Sigmoid colon (tissue), 7 donors: Measurements from ENCODE around the gene RAPGEF3. TPM values are rescaled to one million over a fixed set of nuclear protein-coding genes. Genes with fewer than 3 reads are reported as not detected.

Experiments
- DNase-seq: peaks from one replicate; pipeline ENCODE4 v3.0.0-alpha.2; 2019
- H3K27ac ChIP-seq, 4 donors: fragments of 200-600 bp; sonication (generic); one replicate each; pipeline ENCODE4 v1.5.1; 2016 to 2019; ENCODE audit warnings: mild to moderate bottlenecking in 1 of 4
- H3K27me3 ChIP-seq, 3 donors: fragments of 200-600 bp; sonication (generic); one replicate each; pipeline ENCODE4 v1.5.1; 2019; ENCODE audit warnings: mild to moderate bottlenecking in 1 of 3
- H3K36me3 ChIP-seq, 4 donors: fragments of 200-600 bp; sonication (generic); one replicate each; pipeline ENCODE4 v1.5.1; 2016 to 2019
- H3K4me1 ChIP-seq, 4 donors: fragments of 200-600 bp; sonication (generic); one replicate each; pipeline ENCODE4 v1.5.1; 2017 to 2019
- H3K4me3 ChIP-seq, 4 donors: fragments of 200-600 bp; sonication (generic); one replicate each; pipeline ENCODE4 v1.5.1; 2017 to 2019; ENCODE audit warnings: mild to moderate bottlenecking in 2 of 4, moderate library complexity in 1 of 4
- H3K9me3 ChIP-seq, 4 donors: fragments of 200-600 bp in 3 of 4; sonication (generic) in 3 of 4; one replicate each; pipeline versions ENCODE4 v1.5.1 to v1.6.1; 2013 to 2019
- EP300 ChIP-seq, 4 donors: sonication (generic); formaldehyde crosslinking; IDR thresholded peaks; one replicate each; pipeline ENCODE4 v1.6.1; 2017; ENCODE audit warnings: antibody characterized with exemption in 4 of 4
- POLR2A ChIP-seq, 2 donors: fragments of 450-650 bp; IDR thresholded peaks; one replicate each; pipeline ENCODE4 v1.6.1; 2016; ENCODE audit warnings: antibody characterized with exemption in 2 of 2, mild to moderate bottlenecking in 2 of 2, moderate library complexity in 2 of 2
- POLR2AphosphoS5 ChIP-seq, 4 donors: sonication (generic); formaldehyde crosslinking; IDR thresholded peaks; one replicate each; pipeline ENCODE4 v1.6.1; 2017; ENCODE audit warnings: antibody characterized with exemption in 4 of 4
- WGBS, 2 donors: extraction: QIAGEN DNeasy Blood & Tissue Kit; methylation state at CpG; one replicate each; pipeline ENCODE4 v1.1.7; 2013; 5-methylcytosine and 5-hydroxymethylcytosine counted together
- intact Hi-C: fragments of 100-400 bp; cut with DNase I; formaldehyde crosslinking; loops from one replicate; pipeline ENCODE4 v1.15.1; 2023
- polyA plus RNA-seq, 3 donors: library from polyadenylated mRNA; stranded (reverse); fragments of 200-250 nt; gene quantifications; one replicate each; pipeline ENCODE4 v1.2.3, GENCODE V29; 2013
- total RNA-seq, 4 donors: library from RNA; depleted of rRNA; stranded (reverse); fragments of >200 nt; gene quantifications; one replicate each; pipeline ENCODE4 v1.1.0, GENCODE V29; 2016
- TF ChIP-seq, protein P1 (sequence below), 4 experiments: fragments of 450-650 bp in 3 of 4; fragments of 200-600 bp in 1 of 4; IDR thresholded peaks; one replicate each; pipeline ENCODE4 v1.5.1; 2016 to 2019; ENCODE audit warnings: antibody characterized with exemption in 4 of 4, mild to moderate bottlenecking in 3 of 4, moderate library complexity in 2 of 4
- donor health status: healthy with polysubstance abuse.
- donor health status: Bipolar disorder and iron deficiency.
- donor health status: healthy.

The RAPGEF3 gene
- total and polyA plus RNA-seq, 7 donors, result 3.9 to 36.8 (median 14.6) TPM

DNA sequence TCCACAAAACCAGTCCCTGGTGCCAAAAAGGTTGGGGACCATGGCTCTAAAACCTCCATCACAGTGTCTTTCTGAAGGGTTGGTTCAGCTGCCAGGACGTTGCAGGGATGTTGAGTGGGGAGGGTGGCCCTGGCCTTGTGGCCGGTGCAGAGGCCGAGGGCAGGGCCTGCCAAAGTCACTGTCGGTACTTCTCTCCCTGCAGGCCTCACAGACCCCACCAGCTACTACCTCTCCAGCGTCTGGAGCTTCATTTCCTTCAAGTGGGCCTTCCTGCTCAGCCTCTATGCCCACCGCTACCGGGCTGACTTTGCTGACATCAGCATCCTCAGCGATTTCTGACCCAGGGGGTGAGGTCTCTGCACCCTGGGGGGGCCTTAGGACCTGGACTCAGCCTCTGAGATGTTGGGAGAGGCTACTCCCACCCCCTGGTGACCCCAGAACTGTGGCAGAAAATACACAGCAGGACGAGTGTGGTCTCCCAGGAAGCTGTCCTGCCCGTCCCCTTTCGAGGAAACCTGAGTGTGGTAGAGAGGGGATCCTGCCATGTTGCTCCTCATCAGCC is 21.3 kb upstream of the RAPGEF3 start:
- Histone ChIP-seq H3K36me3 (peaks cover 16 to 40% (median 20%) of the 10 kb centered on the region in 4 donors), H3K4me1 (peaks cover 0 to 54% (median 42%) of the 10 kb centered on the region in 4 donors), H3K4me3 (no peak overlapping the region), H3K27ac (peak overlapping the region in 3 of 4 donors; percentile 15 to 57 (median 42)), H3K27me3 (no peaks in the 10 kb centered on the region), H3K9me3 (no peaks in the 10 kb centered on the region)
- DNase-seq, result peak; percentile 66
- TF ChIP-seq EP300 (IDR thresholded peaks at IDR 0.05) (no peak), POLR2AphosphoS5 (IDR thresholded peaks at IDR 0.05) (peak in 1 of 4 donors; percentile 9)
- intact Hi-C loops, result loop anchor here (1.0 to 5.0 kb wide), 4 partner anchors 38 to 128 kb away; no protein-coding TSS in a partner anchor
- whole genome bisulfite sequencing, 2 donors, result 80 to 83% methylated on average over 11 of the region's 11 CpGs

DNA sequence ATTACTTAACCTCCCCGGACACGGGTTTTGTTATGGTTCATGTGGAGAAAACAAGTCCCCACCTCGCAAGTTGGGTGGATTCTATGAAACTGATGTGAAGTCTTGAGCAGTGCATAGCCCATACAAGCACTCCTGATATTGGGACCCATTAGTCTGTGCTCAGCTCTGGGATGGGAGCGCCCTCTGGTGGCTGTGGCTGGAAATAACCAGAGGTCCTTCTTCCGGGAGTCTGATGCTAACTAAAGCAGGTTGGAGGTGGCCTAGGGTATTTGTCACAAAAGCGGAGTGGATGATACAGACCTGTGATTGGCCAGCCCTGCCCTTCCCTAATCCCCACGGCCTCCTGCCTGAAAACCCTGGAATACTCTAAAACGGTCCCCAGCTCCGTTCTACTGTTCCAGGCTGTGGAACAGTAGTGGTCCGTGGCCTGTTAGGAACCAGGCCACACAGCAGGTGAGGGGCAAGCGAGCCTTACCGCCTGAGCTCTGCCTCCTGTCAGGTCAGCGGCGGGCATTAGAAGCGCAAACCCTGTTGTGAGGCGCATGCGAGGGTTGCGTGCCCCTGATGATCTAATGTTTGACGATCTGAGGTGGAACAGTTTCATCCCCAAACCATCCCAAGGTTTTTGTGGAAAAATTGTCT is 20.7 kb upstream of the RAPGEF3 start:
- Histone ChIP-seq H3K27ac (peak overlapping the region in 3 of 4 donors; percentile 15 to 63 (median 57)), H3K9me3 (no peaks in the 10 kb centered on the region), H3K4me1 (peaks cover 0 to 60% (median 48%) of the 10 kb centered on the region in 4 donors), H3K27me3 (no peaks in the 10 kb centered on the region), H3K36me3 (peaks cover 10 to 34% (median 14%) of the 10 kb centered on the region in 4 donors), H3K4me3 (no peak overlapping the region)
- intact Hi-C loops, result loop anchor here (1.0 to 2.0 kb wide), 2 partner anchors 37 to 65 kb away; no protein-coding TSS in a partner anchor
- WGBS, 2 donors, result 46 to 50% methylated on average over 19 of the region's 19 CpGs
- TF ChIP-seq EP300 (IDR thresholded peaks at IDR 0.05), result no peak
- TF ChIP-seq POLR2AphosphoS5 (IDR thresholded peaks at IDR 0.05), result peak in 1 of 4 donors; percentile 21
- TF ChIP-seq POLR2A (IDR thresholded peaks at IDR 0.05), result no peak
- TF ChIP-seq, protein P1, sequence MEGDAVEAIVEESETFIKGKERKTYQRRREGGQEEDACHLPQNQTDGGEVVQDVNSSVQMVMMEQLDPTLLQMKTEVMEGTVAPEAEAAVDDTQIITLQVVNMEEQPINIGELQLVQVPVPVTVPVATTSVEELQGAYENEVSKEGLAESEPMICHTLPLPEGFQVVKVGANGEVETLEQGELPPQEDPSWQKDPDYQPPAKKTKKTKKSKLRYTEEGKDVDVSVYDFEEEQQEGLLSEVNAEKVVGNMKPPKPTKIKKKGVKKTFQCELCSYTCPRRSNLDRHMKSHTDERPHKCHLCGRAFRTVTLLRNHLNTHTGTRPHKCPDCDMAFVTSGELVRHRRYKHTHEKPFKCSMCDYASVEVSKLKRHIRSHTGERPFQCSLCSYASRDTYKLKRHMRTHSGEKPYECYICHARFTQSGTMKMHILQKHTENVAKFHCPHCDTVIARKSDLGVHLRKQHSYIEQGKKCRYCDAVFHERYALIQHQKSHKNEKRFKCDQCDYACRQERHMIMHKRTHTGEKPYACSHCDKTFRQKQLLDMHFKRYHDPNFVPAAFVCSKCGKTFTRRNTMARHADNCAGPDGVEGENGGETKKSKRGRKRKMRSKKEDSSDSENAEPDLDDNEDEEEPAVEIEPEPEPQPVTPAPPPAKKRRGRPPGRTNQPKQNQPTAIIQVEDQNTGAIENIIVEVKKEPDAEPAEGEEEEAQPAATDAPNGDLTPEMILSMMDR (IDR thresholded peaks at IDR 0.05), result peak; percentile 91 to 96 (median 93)
- peak; percentile 94 for DNase-seq

DNA sequence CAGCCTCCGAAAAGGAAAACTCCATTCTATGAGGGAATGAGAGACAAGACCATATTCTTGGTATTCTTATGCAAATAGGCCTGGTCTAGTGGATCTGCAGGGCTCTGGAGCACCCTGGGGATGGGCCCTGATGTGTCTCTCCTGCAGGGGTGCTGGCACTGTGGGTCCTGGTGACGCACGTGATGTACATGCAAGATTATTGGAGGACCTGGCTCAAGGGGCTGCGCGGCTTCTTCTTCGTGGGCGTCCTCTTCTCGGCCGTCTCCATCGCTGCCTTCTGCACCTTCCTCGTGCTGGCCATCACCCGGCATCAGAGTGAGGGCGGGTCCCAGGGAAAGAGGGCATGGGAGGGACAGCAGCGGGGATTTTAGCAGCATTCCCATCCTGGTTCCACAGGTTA is 20.2 kb upstream of the RAPGEF3 start:
- H3K36me3 ChIP-seq, result peaks cover 5 to 29% (median 9%) of the 10 kb centered on the region in 4 donors
- no peak for TF ChIP-seq POLR2A (IDR thresholded peaks at IDR 0.05)
- TF ChIP-seq, protein P1 (IDR thresholded peaks at IDR 0.05), result no peak
- TF ChIP-seq EP300 (IDR thresholded peaks at IDR 0.05), result no peak
- TF ChIP-seq POLR2AphosphoS5 (IDR thresholded peaks at IDR 0.05), result no peak
- peaks cover 0 to 64% (median 54%) of the 10 kb centered on the region in 4 donors for H3K4me1 ChIP-seq
- H3K27me3 ChIP-seq, result no peaks in the 10 kb centered on the region
- no peak overlapping the region for H3K4me3 ChIP-seq
- intact Hi-C loops, result loop anchor here (1.0 to 2.0 kb wide), 2 partner anchors 37 to 64 kb away; no protein-coding TSS in a partner anchor
- WGBS, 2 donors, result 69 to 70% methylated on average over 14 of the region's 14 CpGs
- no peaks in the 10 kb centered on the region for H3K9me3 ChIP-seq
- DNase-seq, result peak; percentile 73
- H3K27ac ChIP-seq, result peak overlapping the region in 3 of 4 donors; percentile 57 to 75 (median 63)

DNA sequence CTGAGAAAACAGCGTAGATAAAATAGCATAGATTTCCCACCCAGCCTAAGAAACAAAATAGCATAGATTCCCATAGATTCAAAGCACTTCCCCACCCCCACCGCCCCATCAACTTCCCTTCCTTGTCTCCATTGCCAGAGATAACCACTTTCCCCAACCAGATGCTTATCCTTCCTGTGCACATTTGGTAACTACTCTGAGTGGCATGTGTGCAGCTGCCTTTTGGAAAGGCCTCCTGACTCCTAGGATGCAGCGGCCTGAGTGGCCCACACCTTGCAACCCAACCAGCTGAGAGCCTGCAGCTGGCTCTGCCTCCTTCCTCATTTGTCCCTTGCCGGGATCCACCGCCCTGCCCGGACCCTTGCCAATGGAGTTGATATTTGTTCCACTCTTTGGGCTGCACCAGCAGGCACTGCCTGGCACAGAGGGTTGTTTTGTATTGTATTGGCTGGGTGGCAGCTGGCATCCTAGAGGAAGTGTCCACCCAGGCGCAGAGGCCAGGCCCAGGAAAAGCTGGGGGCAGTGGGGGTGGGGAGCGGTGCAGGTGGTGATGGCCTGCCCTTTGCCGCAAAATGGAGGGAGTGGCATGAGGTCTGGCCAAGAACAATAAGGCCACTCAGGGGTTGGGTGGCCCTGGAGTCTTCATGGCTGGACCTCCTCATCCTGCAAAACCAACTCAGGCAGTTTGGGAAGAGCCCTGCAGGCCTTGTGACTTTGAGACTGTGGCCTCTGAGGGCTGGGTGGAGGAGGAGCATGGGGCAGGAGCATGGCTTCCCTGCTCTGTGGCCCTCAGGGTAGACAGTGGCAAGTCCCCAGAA is 19.3 kb upstream of the RAPGEF3 start:
- TF ChIP-seq, protein P1 (IDR thresholded peaks at IDR 0.05), result no peak
- peak in 3 of 4 donors; percentile 15 to 45 (median 23) for TF ChIP-seq POLR2AphosphoS5 (IDR thresholded peaks at IDR 0.05)
- H3K4me1 ChIP-seq, result peaks cover 0 to 67% (median 57%) of the 10 kb centered on the region in 4 donors
- no peak overlapping the region for H3K4me3 ChIP-seq
- peaks cover 0 to 20% (median 4%) of the 10 kb centered on the region in 4 donors for H3K36me3 ChIP-seq
- 58% methylated on average over 9 of the region's 9 CpGs for WGBS, 2 donors
- H3K27me3 ChIP-seq, result no peaks in the 10 kb centered on the region
- H3K27ac ChIP-seq, result peak overlapping the region; percentile 62 to 75 (median 64)
- DNase-seq, result peak; percentile 80
- intact Hi-C loops, result loop anchor here (2.0 kb wide), 1 partner anchor 63 kb away; no protein-coding TSS in a partner anchor
- H3K9me3 ChIP-seq, result no peaks in the 10 kb centered on the region
